Anterior cingulate cortex (tissue), 58 donors: ENCODE measurements around the gene SMIM14.
"Not testable (repeated sequence)": the region's sequence is repeated elsewhere in the genome, so short reads cannot be mapped to it uniquely, and the experiment has no call there.

ENCODE experiments used
- DNase-seq, 58 donors: peaks; one replicate each; lab custom pipeline; 2025; lab: John Stamatoyannopoulos, UW

SMIM14 gene

GRCh38 chr4:39648827-39649558 lies 10.3 kb upstream of the SMIM14 start:
- DNase-seq = no peak

GRCh38 chr4:39648213-39648612 lies 9.5 kb upstream of the SMIM14 start:
- no peak for DNase-seq

- DNase-seq = no peak
Measured at GRCh38 chr4:39642885-39643552, 4.4 kb upstream of the SMIM14 start.

DNA sequence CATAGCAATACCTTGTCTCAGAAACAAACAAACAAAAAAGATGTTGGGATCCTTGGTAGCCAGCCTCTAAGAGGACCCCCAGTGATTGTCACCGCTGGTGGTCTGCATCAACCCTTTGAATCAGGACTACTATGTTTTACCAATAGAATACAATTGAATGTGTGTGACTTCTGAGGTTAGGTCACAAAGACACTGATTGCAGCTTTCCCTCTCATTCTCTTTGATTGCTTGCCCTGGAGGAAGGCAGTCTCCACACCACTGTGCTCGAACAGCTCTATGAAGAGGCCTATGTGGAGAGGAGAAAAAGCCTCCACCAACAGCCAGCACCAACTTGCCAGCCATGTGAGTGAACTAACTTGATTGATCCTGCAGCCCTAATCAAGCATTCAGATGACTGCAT lies 2.8 kb upstream of the SMIM14 start:
- no peak for DNase-seq

DNA sequence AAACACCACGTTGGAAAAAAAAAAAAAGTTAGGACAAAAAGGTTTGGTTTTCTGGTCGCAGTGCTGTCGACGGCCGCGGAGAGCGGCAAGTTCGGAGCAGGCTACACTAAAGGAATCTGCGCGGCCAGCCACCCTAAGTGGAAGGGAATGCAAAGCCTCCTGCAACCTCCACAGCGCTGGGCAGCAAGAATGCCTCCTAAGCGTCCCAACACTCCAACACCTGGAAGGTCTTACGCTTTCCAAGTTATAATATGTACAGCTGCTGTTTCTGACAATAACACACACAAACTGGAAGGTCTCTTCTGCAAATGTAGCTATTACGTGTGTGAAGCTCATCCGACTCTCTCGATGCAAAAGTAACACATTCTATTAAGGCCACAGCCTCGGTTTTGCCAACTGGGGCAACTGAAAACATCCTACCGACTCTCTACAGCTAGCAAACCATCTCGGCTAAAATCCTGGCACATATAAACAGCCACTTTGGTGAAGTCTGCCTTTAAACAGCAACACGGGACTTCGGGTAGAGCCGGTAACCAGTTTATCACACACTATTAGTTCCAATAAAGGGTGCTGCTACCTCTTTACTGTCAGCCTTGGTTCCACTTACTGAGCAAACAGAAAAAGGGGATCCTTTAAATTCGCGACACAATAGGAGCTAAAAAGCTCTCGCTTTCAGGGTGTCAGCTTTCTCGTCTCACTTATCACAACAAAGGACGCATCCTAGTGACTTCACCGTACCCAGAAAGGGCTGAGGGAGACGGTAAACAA lies 895 bp downstream of the SMIM14 start:
- peak in 49 of 58 donors; percentile 6 to 65 (median 34) for DNase-seq

DNA sequence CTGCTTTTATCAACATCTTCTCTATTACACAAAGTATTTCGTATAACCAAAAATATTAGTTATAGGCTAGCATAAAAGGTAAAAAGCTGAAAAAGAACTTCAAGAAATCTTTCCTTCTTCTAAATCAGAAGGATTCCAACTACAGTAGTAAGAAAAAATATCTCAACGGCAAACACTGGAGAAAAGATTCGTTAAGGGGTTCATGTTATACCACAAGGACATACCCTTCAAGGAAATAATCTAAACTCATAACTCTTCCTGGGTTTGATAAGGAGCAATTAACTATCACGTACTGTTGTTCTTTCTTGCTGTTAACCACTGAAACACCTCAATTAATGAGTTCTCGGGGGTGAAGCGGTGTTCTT lies 1.5 kb downstream of the SMIM14 start:
- DNase-seq = no peak

GRCh38 chr4:39636531-39637184 lies 2.0 kb downstream of the SMIM14 start:
- no peak for DNase-seq

GRCh38 chr4:39635023-39635422 lies 3.6 kb downstream of the SMIM14 start:
- no peak for DNase-seq

DNA sequence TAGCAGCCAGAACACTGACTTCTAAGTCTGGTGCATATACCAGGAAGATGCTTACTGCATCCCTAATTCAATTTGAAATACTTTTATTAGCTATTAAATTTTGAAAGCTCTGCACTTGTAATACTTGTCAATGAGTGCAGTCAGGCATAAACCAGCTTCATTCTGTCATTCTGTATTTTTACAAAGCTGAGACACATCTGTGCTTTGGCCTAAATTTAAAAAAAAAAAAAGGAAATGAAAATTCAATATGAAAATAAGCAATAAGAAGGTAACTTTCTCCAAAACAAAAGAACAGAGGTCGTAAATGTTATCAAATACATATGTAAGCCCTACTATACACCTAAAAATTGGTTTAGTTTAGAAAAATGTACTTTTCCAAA lies 7.0 kb downstream of the SMIM14 start:
- no peak for DNase-seq

- DNase-seq = no peak
Measured at GRCh38 chr4:39627413-39627812, 11.3 kb downstream of the SMIM14 start.

- no peak for DNase-seq
Measured at GRCh38 chr4:39626913-39627312, 11.8 kb downstream of the SMIM14 start.

GRCh38 chr4:39626261-39626660 lies 12.4 kb downstream of the SMIM14 start:
- DNase-seq = no peak

- DNase-seq = peak in 1 of 58 donors; percentile 6
Measured at GRCh38 chr4:39621582-39621981, 17.1 kb downstream of the SMIM14 start.

GRCh38 chr4:39620551-39621313 lies 17.9 kb downstream of the SMIM14 start:
- DNase-seq = no peak

- DNase-seq = no peak
Measured at GRCh38 chr4:39617534-39617933, 21.1 kb downstream of the SMIM14 start.

DNA sequence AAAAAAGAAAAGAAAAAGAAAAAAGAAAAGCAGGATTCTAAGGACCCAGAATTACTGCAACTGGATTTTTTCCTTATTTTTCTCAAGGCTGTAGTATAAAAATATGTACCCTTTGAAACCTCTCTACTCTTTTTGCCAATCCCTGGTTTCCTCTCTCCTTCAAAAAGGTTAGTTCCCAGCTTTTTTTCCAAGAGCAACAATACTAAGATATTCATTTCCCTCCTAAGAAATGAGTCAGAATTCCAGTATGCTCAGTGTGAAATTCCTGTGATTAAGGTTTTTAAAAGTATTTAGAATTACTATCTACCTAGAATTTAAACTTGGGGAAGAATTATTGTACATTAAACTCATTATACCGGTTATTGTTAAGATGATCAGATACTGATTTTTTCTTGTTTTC lies 22.0 kb downstream of the SMIM14 start:
- DNase-seq = no peak

DNA sequence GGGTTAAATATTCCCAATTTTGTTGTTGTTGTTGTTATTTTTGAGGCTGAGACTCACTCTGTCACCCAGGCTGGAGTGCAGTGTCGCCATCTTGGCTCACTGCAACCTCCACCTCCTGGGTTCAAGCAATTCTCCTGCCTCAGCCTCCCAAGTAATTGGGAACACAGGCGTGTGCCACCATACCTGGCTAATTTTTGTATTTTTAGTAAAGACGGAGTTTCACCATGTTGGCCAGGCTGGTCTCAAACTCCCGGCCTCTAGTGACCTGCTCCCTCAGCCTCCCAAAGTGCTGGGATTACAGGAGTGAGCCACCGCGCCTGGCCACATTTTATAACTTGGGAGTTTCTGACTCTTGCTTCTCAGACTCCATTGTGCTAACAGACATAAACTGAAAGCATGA lies 22.6 kb downstream of the SMIM14 start:
- DNase-seq = not testable (repeated sequence)

DNA sequence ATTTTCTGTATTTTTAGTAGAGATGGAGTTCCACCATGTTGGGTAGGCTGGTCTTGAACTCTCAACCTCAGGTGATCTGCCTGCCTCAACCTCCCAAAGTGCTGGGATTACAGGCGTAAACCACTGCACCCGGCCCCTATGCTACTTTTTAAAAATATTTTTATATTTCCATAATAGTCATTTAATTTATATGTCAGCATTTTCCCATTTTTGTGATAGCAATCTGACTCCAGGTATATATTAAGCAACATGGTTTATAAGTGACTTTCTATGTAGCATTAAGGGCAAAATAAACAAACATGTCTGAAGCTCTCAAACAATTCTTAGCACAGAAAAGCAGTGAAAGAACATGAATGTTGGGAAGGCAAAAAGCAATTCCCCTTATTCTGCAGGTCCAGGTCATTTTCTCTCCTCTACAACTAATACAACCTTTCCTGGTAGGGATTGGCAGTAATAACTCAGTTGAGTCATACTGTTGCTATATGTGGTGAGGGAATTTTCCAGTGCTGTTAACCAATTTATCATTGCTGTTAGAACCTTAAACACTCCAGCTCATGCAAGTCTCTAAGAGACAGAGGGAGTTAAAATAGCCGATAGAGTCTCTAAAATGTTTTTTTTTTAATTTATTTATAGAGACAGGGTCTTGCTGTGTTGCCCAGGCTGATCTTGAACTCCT lies 24.0 kb downstream of the SMIM14 start:
- DNase-seq = no peak

DNA sequence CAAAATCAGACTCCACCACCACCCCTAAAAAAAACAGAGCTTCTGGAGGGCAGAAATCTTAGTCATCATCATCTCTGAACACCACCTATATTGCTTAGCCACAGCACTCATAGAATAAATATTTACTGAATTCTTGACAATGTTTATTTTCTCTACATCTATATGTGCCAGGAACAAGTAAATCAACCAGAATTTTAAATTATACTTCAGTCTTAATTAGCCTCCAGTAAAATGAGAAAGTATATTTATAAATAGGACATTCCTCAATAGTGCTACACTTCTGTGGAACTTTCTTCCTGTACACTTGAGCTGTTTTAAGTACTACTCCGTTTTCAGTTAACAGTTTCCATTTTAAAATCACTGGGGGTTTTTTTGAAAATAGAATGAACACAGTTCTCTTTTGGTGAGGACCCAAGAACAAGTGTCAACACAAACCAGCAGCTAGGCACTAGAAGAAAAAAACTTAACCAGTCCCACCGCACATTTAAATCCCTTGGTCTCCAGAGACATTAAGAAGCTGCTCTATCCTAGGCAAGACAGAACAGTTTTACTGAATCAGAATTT lies 25.5 kb downstream of the SMIM14 start:
- DNase-seq = no peak
